H1 (cell line): ENCODE data around the gene GBE1. TPM values are rescaled to one million over a fixed set of nuclear protein-coding genes. Genes with fewer than 3 reads are reported as not detected.

ENCODE experiments used
- CTCF ChIA-PET: fragments of 300-600 bp; sonication (Branson Sonifier 250); formaldehyde crosslinking; loops from one replicate; lab custom pipeline; 2021; ENCODE audit not compliant: partially characterized antibody; lab: Charles Lee
- POLR2A ChIA-PET: fragments of 300-600 bp; sonication (Branson Sonifier 250); formaldehyde crosslinking; loops from one replicate; lab custom pipeline; 2021; ENCODE audit warnings: inconsistent platforms; ENCODE audit not compliant: partially characterized antibody; lab: Charles Lee
- DNase-seq, 2 experiments: peaks; one replicate each; pipeline versions ENCODE4 v3.0.0 to v3.0.0-alpha.2; 2010 to 2022; ENCODE audit warnings: low spot score in 2 of 2, low read depth in 1 of 2, mixed read lengths in 1 of 2
- FAIRE-seq: peaks from 2 replicates; lab custom pipeline; 2011; peaks lifted over from hg19 to GRCh38; lab: Jason Lieb, UNC
- H2AFZ ChIP-seq: 2 replicates; pipeline ENCODE4 v1.8.1; 2012; ENCODE audit warnings: low read length, inconsistent platforms
- H2AK5ac ChIP-seq: 2 replicates; pipeline ENCODE4 v1.6.1; 2013; ENCODE audit warnings: low read depth, low read length
- H2BK120ac ChIP-seq: replicated peaks from 2 replicates; pipeline ENCODE3; 2013; ENCODE audit warnings: low read depth, low read length, inconsistent platforms
- H2BK12ac ChIP-seq: 2 replicates; pipeline ENCODE4 v1.6.1; 2013; ENCODE audit warnings: low read depth, low read length
- H2BK15ac ChIP-seq: 2 replicates; pipeline ENCODE4 v1.6.1; 2013; ENCODE audit warnings: low read length
- H2BK20ac ChIP-seq: 2 replicates; pipeline ENCODE4 v1.6.1; 2013; ENCODE audit warnings: low read length
- H2BK5ac ChIP-seq: 2 replicates; pipeline ENCODE4 v1.6.1; 2013; ENCODE audit warnings: low read depth, low read length
- H3K14ac ChIP-seq: 2 replicates; pipeline ENCODE4 v1.6.1; 2013; ENCODE audit warnings: inconsistent platforms; ENCODE audit not compliant: insufficient read length
- H3K18ac ChIP-seq: 2 replicates; pipeline ENCODE4 v1.6.1; 2013; ENCODE audit warnings: low read length; ENCODE audit errors: extremely low read depth
- H3K23ac ChIP-seq: 2 replicates; pipeline ENCODE4 v1.6.1; 2013; ENCODE audit warnings: inconsistent platforms; ENCODE audit not compliant: insufficient read length
- H3K23me2 ChIP-seq: 2 replicates; pipeline ENCODE4 v1.6.1; 2013; ENCODE audit warnings: low read depth, low read length
- H3K27ac ChIP-seq: 2 replicates; pipeline ENCODE4 v1.6.1; 2011; ENCODE audit warnings: low read depth, low read length, inconsistent platforms
- H3K27me3 ChIP-seq, 4 experiments: replicated peaks in 1 of 4; 1 replicate in 1 of 4; 2 replicates in 3 of 4; pipeline versions ENCODE4 v1.6.1 to v1.8.1; 2011 to 2013; ENCODE audit warnings: low read length in 3 of 4, mild to moderate bottlenecking in 3 of 4, inconsistent platforms in 2 of 4, mixed read lengths in 2 of 4, moderate library complexity in 1 of 4; ENCODE audit not compliant: control insufficient read depth in 3 of 4, insufficient read depth in 3 of 4; ENCODE audit errors: extremely low read depth in 1 of 4
- H3K36me3 ChIP-seq, 4 experiments: 2 replicates each; pipeline versions ENCODE4 v1.6.1 to v1.8.1; 2011 to 2013; ENCODE audit warnings: mild to moderate bottlenecking in 4 of 4, low read length in 3 of 4, moderate library complexity in 2 of 4, control low read depth in 1 of 4, inconsistent platforms in 1 of 4; ENCODE audit not compliant: insufficient read depth in 4 of 4, control insufficient read depth in 2 of 4
- H3K4ac ChIP-seq: replicated peaks from 2 replicates; pipeline ENCODE3; 2013; ENCODE audit warnings: low read length, low read depth, mixed read lengths, inconsistent platforms; ENCODE audit not compliant: insufficient read length
- H3K4me1 ChIP-seq, 4 experiments: replicated peaks in 1 of 4; 1 replicate in 1 of 4; 2 replicates in 3 of 4; pipeline versions ENCODE4 v1.6.1 to v1.8.1; 2011 to 2013; ENCODE audit warnings: low read length in 3 of 4, inconsistent platforms in 2 of 4, mixed read lengths in 1 of 4; ENCODE audit not compliant: insufficient read depth in 4 of 4, control insufficient read depth in 3 of 4
- H3K4me2 ChIP-seq, 2 experiments: 2 replicates each; pipeline versions ENCODE4 v1.6.1 to v1.8.1; 2011 to 2013; ENCODE audit warnings: low read depth in 2 of 2, low read length in 2 of 2, control low read depth in 1 of 2, inconsistent platforms in 1 of 2, mild to moderate bottlenecking in 1 of 2; ENCODE audit not compliant: insufficient read depth in 1 of 2
- H3K4me3 ChIP-seq, 4 experiments: fragments of 200-600, 300-600 bp in 1 of 4; sonication (generic), shearing (Covaris generic), sonication (Bioruptor Twin) in 1 of 4; 2 replicates each; pipeline versions ENCODE4 v1.5.1 to v1.8.1; 2011 to 2016; ENCODE audit warnings: low read length in 4 of 4, low read depth in 3 of 4, control low read depth in 2 of 4, inconsistent platforms in 2 of 4, mild to moderate bottlenecking in 2 of 4, mixed read lengths in 1 of 4, moderate library complexity in 1 of 4; ENCODE audit not compliant: insufficient read depth in 2 of 4; ENCODE audit errors: extremely low read depth in 1 of 4
- H3K56ac ChIP-seq: replicated peaks from 2 replicates; pipeline ENCODE3; 2013; ENCODE audit warnings: low read depth, mild to moderate bottlenecking, mixed read lengths, low read length, inconsistent platforms; ENCODE audit not compliant: insufficient read length
- H3K79me1 ChIP-seq: 2 replicates; pipeline ENCODE4 v1.6.1; 2013; ENCODE audit warnings: low read depth, low read length, control low read depth
- H3K79me2 ChIP-seq, 2 experiments: 2 replicates each; pipeline versions ENCODE4 v1.6.1 to v1.8.1; 2012 to 2013; ENCODE audit warnings: low read length in 2 of 2, mild to moderate bottlenecking in 2 of 2, inconsistent platforms in 1 of 2; ENCODE audit not compliant: insufficient read depth in 2 of 2, control insufficient read depth in 1 of 2
- H3K9ac ChIP-seq, 4 experiments: replicated peaks in 1 of 4; 1 replicate in 1 of 4; 2 replicates in 3 of 4; pipeline versions ENCODE4 v1.6.1 to v1.8.1; 2011 to 2013; ENCODE audit warnings: low read depth in 3 of 4, low read length in 3 of 4, control low read depth in 2 of 4, mild to moderate bottlenecking in 2 of 4, moderate library complexity in 2 of 4, inconsistent platforms in 1 of 4; ENCODE audit errors: extremely low read depth in 1 of 4
- H3K9me3 ChIP-seq, 2 experiments: 2 replicates each; pipeline versions ENCODE4 v1.6.1 to v1.8.1; 2012 to 2013; ENCODE audit warnings: mild to moderate bottlenecking in 2 of 2, moderate library complexity in 2 of 2, control low read depth in 1 of 2, inconsistent platforms in 1 of 2, low read depth in 1 of 2, low read length in 1 of 2, mixed read lengths in 1 of 2; ENCODE audit not compliant: insufficient read depth in 2 of 2
- H4K20me1 ChIP-seq, 2 experiments: replicated peaks in 1 of 2; 2 replicates each; pipeline versions ENCODE3 to v1.8.1; 2011 to 2013; ENCODE audit warnings: inconsistent platforms in 2 of 2, low read length in 2 of 2, mild to moderate bottlenecking in 1 of 2; ENCODE audit not compliant: insufficient read depth in 2 of 2, control insufficient read depth in 1 of 2
- H4K5ac ChIP-seq: 2 replicates; pipeline ENCODE4 v1.6.1; 2013; ENCODE audit warnings: low read length, low read depth, mixed read lengths, inconsistent platforms; ENCODE audit not compliant: insufficient read length
- H4K8ac ChIP-seq: 2 replicates; pipeline ENCODE4 v1.8.0; 2013; ENCODE audit warnings: mild to moderate bottlenecking, moderate library complexity, low read length, inconsistent platforms; ENCODE audit not compliant: insufficient read depth; ENCODE audit errors: extremely low read depth
- H4K91ac ChIP-seq: replicated peaks from 2 replicates; pipeline ENCODE3; 2013; ENCODE audit warnings: low read length, mixed read lengths, inconsistent platforms; ENCODE audit not compliant: insufficient read length
- BRCA1 ChIP-seq: IDR thresholded peaks from 2 replicates; pipeline ENCODE4 v1.6.1; 2012; ENCODE audit warnings: low read depth, low read length, improper control_type of control experiment
- CTCF ChIP-seq, 3 experiments: IDR thresholded peaks; 1 replicate in 2 of 3; 2 replicates in 1 of 3; pipeline versions ENCODE4 v1.5.1 to v1.6.1; 2011; ENCODE audit warnings: low read length in 3 of 3, mild to moderate bottlenecking in 3 of 3, inconsistent platforms in 2 of 3, low read depth in 1 of 3, moderate library complexity in 1 of 3; ENCODE audit not compliant: insufficient read depth in 1 of 3; ENCODE audit errors: control extremely low read depth in 1 of 3
- E2F6 ChIP-seq: IDR thresholded peaks from 2 replicates; pipeline ENCODE4 v1.6.1; 2012; ENCODE audit warnings: inconsistent platforms
- EP300 ChIP-seq, 2 experiments: IDR thresholded peaks; 1 replicate in 1 of 2; 2 replicates in 1 of 2; pipeline ENCODE4 v1.6.1; 2011 to 2012; ENCODE audit warnings: low read depth in 2 of 2, low read length in 2 of 2, mild to moderate bottlenecking in 2 of 2, borderline replicate concordance in 1 of 2, inconsistent platforms in 1 of 2, moderate library complexity in 1 of 2
- RAD21 ChIP-seq, 2 experiments: IDR thresholded peaks in 1 of 2; conservative IDR thresholded peaks in 1 of 2; 2 replicates each; pipeline ENCODE4 v1.6.1; 2011; ENCODE audit warnings: low read depth in 2 of 2, low read length in 2 of 2, improper control_type of control experiment in 1 of 2, inconsistent platforms in 1 of 2, mild to moderate bottlenecking in 1 of 2, moderate library complexity in 1 of 2
- RFX5 ChIP-seq: IDR thresholded peaks from 2 replicates; pipeline ENCODE4 v1.6.1; 2011; ENCODE audit warnings: low read depth, low read length, improper control_type of control experiment, borderline replicate concordance
- SRF ChIP-seq: IDR thresholded peaks from 2 replicates; pipeline ENCODE4 v1.6.1; 2011; ENCODE audit warnings: mild to moderate bottlenecking, low read depth, low read length, moderate library complexity
- TCF12 ChIP-seq: IDR thresholded peaks from 2 replicates; pipeline ENCODE4 v1.6.1; 2011; ENCODE audit warnings: low read depth, mild to moderate bottlenecking, low read length
- ZNF274 ChIP-seq: IDR thresholded peaks from 2 replicates; pipeline ENCODE4 v1.7.0; 2012; ENCODE audit warnings: low read length, borderline replicate concordance; ENCODE audit errors: extremely low read depth
- WGBS, 2 experiments: shearing (Covaris generic) in 1 of 2; methylation state at CpG; one replicate each; pipeline versions ENCODE4 v1.1.6 to v1.1.7; 2013 to 2015; ENCODE audit warnings: low lambda C conversion rate in 2 of 2, mixed read lengths in 2 of 2, inconsistent platforms in 1 of 2, low coverage in 1 of 2, missing lambda C conversion rate in 1 of 2; ENCODE audit not compliant: insufficient replicate concordance in 2 of 2, insufficient coverage in 1 of 2, insufficient read length in 1 of 2; ENCODE audit errors: extremely low coverage in 1 of 2, missing lambda C conversion rate in 1 of 2; 5-methylcytosine and 5-hydroxymethylcytosine counted together
- polyA plus RNA-seq, 7 experiments: library from polyadenylated mRNA; depleted of rRNA in 3 of 7; stranded (reverse) in 5 of 7; unstranded in 2 of 7; fragments of >200 nt in 5 of 7; fragments of 200-250 nt in 2 of 7; gene quantifications; 1 replicate in 5 of 7; 2 replicates in 1 of 7; 4 replicates in 1 of 7; pipeline versions ENCODE4 v1.2.1 to v1.2.3, GENCODE V29; 2011 to 2013; ENCODE audit warnings: missing spikeins in 2 of 7, mixed read lengths in 2 of 7
- total RNA-seq: library from RNA; stranded (reverse); fragmentation: NEBNext Ultra II Directional; extraction: Animal tissue kit (Norgen Biotek cat#: 25700); gene quantifications from 2 replicates; pipeline ENCODE4 v1.2.1, GENCODE V29; 2021

The GBE1 gene
- total and polyA plus RNA-seq, 2 of the 8 experiments (the other 6 are each of a cell fraction or from before 2014, with no cell fraction given) = 3.3 to 7.3 TPM

GRCh38 chr3:81643721-81644120 is 117.7 kb downstream of the GBE1 start:
- H2AK5ac ChIP-seq = no peak overlapping the region
- H4K8ac ChIP-seq = no peak overlapping the region
- H3K4me1 ChIP-seq = no peaks in the 10 kb centered on the region
- DNase-seq (no peak), FAIRE-seq (peak; percentile 39)
- H3K4ac ChIP-seq = no peak overlapping the region
- POLR2A ChIA-PET = interaction anchor here (0.6 kb wide), 1 partner anchor 204 kb away, joined by 3 read pairs; no protein-coding TSS in a partner anchor
- no peak overlapping the region for H3K9ac ChIP-seq
- H3K9me3 ChIP-seq = no peaks in the 10 kb centered on the region
- CTCF ChIA-PET = interaction anchor here (0.7 to 5.6 kb wide), 21 partner anchors 9 to 1426 kb away, joined by 3 to 51 read pairs (median 4); no protein-coding TSS in a partner anchor
- H4K91ac ChIP-seq = no peak overlapping the region
- H2BK15ac ChIP-seq = no peak overlapping the region
- H4K5ac ChIP-seq = no peak overlapping the region
- no peaks in the 10 kb centered on the region for H3K36me3 ChIP-seq
- H4K20me1 ChIP-seq = no peaks in the 10 kb centered on the region
- H3K27me3 ChIP-seq = no peaks in the 10 kb centered on the region
- no peak overlapping the region for H2BK120ac ChIP-seq
- TF ChIP-seq RAD21 (IDR thresholded peaks at IDR 0.05 in 1 of 2, conservative IDR thresholded peaks at IDR 0.05 in 1 of 2; ENCODE audit: low read depth in 2 of 2, low read length in 2 of 2) (peak; percentile 81 to 84), ZNF274 (no peak), E2F6 (no peak), SRF (no peak), CTCF (IDR thresholded peaks at IDR 0.05; ENCODE audit: control extremely low read depth in 1 of 3, insufficient read depth in 1 of 3, low read depth in 1 of 3, low read length in 3 of 3) (peak in 2 of 3 experiments; percentile 47 to 53; a peak in 2 of 4 replicates), BRCA1 (no peak), RFX5 (no peak), TCF12 (no peak), EP300 (IDR thresholded peaks at IDR 0.05; ENCODE audit: borderline replicate concordance in 1 of 2, low read depth in 2 of 2, low read length in 2 of 2) (no peak)
- no peak overlapping the region for H3K56ac ChIP-seq
- no peak overlapping the region for H2BK5ac ChIP-seq
- H2AFZ ChIP-seq = no peak overlapping the region
- H3K14ac ChIP-seq = no peak overlapping the region
- H3K79me2 ChIP-seq = no peaks in the 10 kb centered on the region
- no peak overlapping the region for H3K18ac ChIP-seq
- no peak overlapping the region for H3K4me2 ChIP-seq
- H2BK12ac ChIP-seq = no peak overlapping the region
- H3K79me1 ChIP-seq = no peaks in the 10 kb centered on the region
- H3K23ac ChIP-seq = no peak overlapping the region
- 93% methylated on average over 2 of the region's 2 CpGs; no CpG with 5 or more reads in 1 of the 2 experiments for WGBS, 2 experiments
- no peak overlapping the region for H3K27ac ChIP-seq
- no peak overlapping the region for H3K4me3 ChIP-seq
- no peaks in the 10 kb centered on the region for H3K23me2 ChIP-seq
- no peak overlapping the region for H2BK20ac ChIP-seq
